Calu3 (cell line): ENCODE results near the gene RRP1. TPM values are rescaled to one million over a fixed set of nuclear protein-coding genes. Genes with fewer than 3 reads are reported as not detected.

Source experiments
- BruUV-seq: library from RNA; stranded (reverse); fragments of 400-500 nt; replicated peaks from 2 replicates; lab custom pipeline; 2021; lab: Mats Ljungman, UMichigan
- CTCF ChIA-PET: fragments of 300-600 bp; sonication (Branson Sonifier 250); formaldehyde crosslinking; loops from one replicate; lab custom pipeline; 2022; ENCODE audit warnings: antibody characterized with exemption; lab: Charles Lee
- DNase-seq: peaks from one replicate; pipeline ENCODE4 v3.0.0; 2022
- H3K27ac Mint-ChIP-seq: one replicate; pipeline ENCODE4 v1.8.0; 2022; ENCODE audit warnings: mixed read lengths; ENCODE audit not compliant: unreplicated experiment
- H3K27me3 Mint-ChIP-seq: one replicate; pipeline ENCODE4 v1.8.0; 2022; ENCODE audit warnings: mixed read lengths; ENCODE audit not compliant: unreplicated experiment
- H3K36me3 Mint-ChIP-seq: one replicate; pipeline ENCODE4 v1.8.0; 2022; ENCODE audit warnings: mild to moderate bottlenecking, moderate library complexity, mixed read lengths; ENCODE audit not compliant: insufficient read depth, unreplicated experiment
- H3K4me1 Mint-ChIP-seq: one replicate; pipeline ENCODE4 v1.8.0; 2022; ENCODE audit warnings: mild to moderate bottlenecking, low read depth, mixed read lengths; ENCODE audit not compliant: unreplicated experiment
- H3K4me3 Mint-ChIP-seq: one replicate; pipeline ENCODE4 v1.8.0; 2022; ENCODE audit warnings: mild to moderate bottlenecking, low read depth, moderate library complexity, mixed read lengths; ENCODE audit not compliant: unreplicated experiment
- H3K9me3 Mint-ChIP-seq: one replicate; pipeline ENCODE4 v1.8.0; 2022; ENCODE audit warnings: low read depth, mixed read lengths; ENCODE audit not compliant: unreplicated experiment
- intact Hi-C: fragments of 100-400 bp; cut with micrococcal nuclease; formaldehyde crosslinking; loops from one replicate; pipeline ENCODE4 v1.10.0; 2022; ENCODE audit not compliant: unreplicated experiment
- total RNA-seq: library from RNA; stranded (reverse); gene quantifications from 2 replicates; pipeline ENCODE4 v1.2.3, GENCODE V29; 2022
- TF ChIP-seq, protein P1 (sequence below): fragments of 200-600 bp; IDR thresholded peaks from one replicate; pipeline ENCODE4 v1.8.0; 2022; ENCODE audit warnings: antibody characterized with exemption; ENCODE audit not compliant: unreplicated experiment

The RRP1 gene
- total RNA-seq, 1 experiment from 2014 or later: 37.2 TPM

DNA sequence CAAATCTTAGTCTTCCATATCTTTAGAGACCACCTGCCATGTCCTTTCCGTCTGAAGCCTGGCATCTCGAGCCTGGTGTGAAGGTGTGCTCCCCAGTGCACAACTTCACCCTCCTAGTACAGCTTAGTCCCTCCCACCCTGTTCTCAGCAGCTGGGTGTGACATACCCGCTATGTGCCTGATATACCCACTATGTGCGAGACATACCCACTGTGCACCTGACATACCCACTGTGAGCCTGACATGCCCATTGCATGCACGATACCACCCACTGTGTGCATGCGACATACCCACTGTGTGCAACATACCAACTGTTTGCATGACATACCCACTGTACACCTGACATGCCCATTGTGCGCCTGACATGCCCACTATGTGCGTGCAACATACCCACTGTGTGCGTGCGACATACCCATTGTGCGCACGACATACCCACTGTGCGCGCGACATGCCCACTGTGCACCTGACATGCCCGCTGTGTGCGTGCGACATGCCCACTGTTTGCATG is 3.0 kb upstream of the RRP1 start:
- CTCF ChIA-PET: no interaction called here
- BruUV-seq: no TSS peak
- H3K27ac Mint-ChIP-seq: no peak overlapping the region

DNA sequence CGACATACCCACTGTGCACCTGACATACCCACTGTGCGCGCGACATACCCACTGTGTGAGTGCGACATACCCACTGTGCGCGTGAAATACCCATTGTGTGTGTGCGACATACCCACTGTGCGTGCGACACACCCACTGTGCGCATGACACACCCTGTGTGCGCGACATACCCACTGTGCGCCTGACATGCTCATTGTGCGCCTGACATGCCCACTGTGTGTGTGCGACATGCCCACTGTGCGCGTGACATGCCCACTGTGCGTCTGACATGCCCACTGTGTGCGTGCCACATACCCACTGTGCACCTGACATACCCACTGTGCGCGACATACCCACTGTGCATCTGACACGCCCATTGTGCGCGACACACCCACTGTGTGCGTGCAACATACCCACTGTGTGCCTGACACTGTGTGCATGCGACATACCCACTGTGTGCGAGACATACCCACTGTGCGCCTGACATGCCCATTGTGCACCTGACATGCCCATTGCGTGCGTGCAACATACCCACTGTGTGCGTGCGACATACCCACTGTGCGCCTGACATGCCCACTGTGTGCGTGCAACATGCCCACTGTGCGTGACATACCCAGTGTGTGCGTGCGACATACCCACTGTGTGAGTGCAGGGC is 2.5 kb upstream of the RRP1 start:
- no peak overlapping the region for H3K27ac Mint-ChIP-seq
- CTCF ChIA-PET: no interaction called here
- BruUV-seq: no TSS peak
- intact Hi-C loops: no loop called here
- no peak for DNase-seq
- TF ChIP-seq, protein P1, sequence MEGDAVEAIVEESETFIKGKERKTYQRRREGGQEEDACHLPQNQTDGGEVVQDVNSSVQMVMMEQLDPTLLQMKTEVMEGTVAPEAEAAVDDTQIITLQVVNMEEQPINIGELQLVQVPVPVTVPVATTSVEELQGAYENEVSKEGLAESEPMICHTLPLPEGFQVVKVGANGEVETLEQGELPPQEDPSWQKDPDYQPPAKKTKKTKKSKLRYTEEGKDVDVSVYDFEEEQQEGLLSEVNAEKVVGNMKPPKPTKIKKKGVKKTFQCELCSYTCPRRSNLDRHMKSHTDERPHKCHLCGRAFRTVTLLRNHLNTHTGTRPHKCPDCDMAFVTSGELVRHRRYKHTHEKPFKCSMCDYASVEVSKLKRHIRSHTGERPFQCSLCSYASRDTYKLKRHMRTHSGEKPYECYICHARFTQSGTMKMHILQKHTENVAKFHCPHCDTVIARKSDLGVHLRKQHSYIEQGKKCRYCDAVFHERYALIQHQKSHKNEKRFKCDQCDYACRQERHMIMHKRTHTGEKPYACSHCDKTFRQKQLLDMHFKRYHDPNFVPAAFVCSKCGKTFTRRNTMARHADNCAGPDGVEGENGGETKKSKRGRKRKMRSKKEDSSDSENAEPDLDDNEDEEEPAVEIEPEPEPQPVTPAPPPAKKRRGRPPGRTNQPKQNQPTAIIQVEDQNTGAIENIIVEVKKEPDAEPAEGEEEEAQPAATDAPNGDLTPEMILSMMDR: no peak
- H3K36me3 Mint-ChIP-seq: peaks cover 32% of the 10 kb centered on the region
- peaks cover 29% of the 10 kb centered on the region for H3K4me1 Mint-ChIP-seq
- no peaks in the 10 kb centered on the region for H3K27me3 Mint-ChIP-seq
- H3K9me3 Mint-ChIP-seq: no peaks in the 10 kb centered on the region
- no peak overlapping the region for H3K4me3 Mint-ChIP-seq

More for the DNA sequence above, 3.0 kb upstream of the RRP1 start:
- intact Hi-C loops: no loop called here
- TF ChIP-seq, protein P1: no peak
- Mint-ChIP-seq H3K36me3 (peaks cover 28% of the 10 kb centered on the region), H3K9me3 (no peaks in the 10 kb centered on the region), H3K4me3 (no peak overlapping the region), H3K27me3 (no peaks in the 10 kb centered on the region), H3K4me1 (peaks cover 28% of the 10 kb centered on the region)
- no peak for DNase-seq

DNA sequence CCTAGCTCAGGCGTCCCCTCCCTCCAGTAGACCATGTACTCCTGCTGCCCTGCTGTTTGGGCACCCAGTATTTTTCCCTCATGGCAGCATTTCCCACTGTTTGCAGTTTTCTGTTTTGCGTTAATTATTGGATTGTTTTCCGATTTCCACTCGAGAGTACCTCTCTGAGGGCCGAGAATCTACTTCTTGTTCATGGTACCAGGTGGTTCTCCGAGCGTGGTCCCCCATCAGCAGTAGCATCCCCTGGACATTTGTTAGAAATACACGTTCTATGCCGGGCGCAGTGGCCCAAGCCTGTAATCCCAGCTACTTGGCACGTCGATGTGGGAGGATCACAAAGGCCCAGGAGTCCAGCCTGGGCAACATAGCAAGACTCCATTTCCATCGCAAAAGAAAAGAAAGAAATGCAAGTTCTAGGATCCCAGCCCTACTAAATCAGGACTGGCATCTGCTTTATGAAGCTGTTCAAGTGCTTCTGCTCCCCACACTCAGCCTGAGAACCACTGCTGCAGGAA is 690 bp downstream of the RRP1 start:
- no peak for DNase-seq
- Mint-ChIP-seq H3K4me1 (peaks cover 7% of the 10 kb centered on the region), H3K27ac (peak overlapping the region; percentile 70), H3K9me3 (no peaks in the 10 kb centered on the region), H3K4me3 (peak overlapping the region; percentile 83), H3K36me3 (peaks cover 55% of the 10 kb centered on the region), H3K27me3 (no peaks in the 10 kb centered on the region)
- TF ChIP-seq, protein P1: no peak
- TSS peak; percentile 56 for BruUV-seq
- CTCF ChIA-PET: no interaction called here
- intact Hi-C loops: no loop called here

DNA sequence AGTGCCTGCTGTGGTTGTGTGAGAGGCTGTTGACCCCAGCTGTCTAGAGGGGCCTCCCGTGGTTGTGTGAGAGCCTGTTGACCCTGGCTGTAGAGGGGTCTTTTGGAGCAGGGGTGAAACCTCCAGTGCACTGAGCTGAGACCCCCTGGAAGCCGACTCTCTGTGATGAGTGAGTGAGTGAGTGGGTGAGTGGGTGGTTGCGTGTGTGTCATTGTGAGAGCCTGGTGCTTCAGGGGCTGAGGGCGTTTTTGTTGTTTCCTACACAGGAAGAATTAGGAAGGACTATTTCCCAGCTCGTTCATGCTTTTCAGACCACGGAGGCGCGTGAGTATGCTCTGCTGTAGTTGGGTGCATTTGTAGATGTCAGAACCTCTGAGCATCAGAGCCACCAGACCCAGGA is 3.0 kb downstream of the RRP1 start:
- peaks cover 6% of the 10 kb centered on the region for H3K4me1 Mint-ChIP-seq
- no peak overlapping the region for H3K4me3 Mint-ChIP-seq
- H3K27me3 Mint-ChIP-seq: no peaks in the 10 kb centered on the region
- no peak overlapping the region for H3K27ac Mint-ChIP-seq
- DNase-seq: no peak
- intact Hi-C loops: no loop called here
- peaks cover 66% of the 10 kb centered on the region for H3K36me3 Mint-ChIP-seq
- TF ChIP-seq, protein P1: no peak
- no TSS peak for BruUV-seq
- CTCF ChIA-PET: no interaction called here
- H3K9me3 Mint-ChIP-seq: no peaks in the 10 kb centered on the region
